ENCODE measurements around the gene LPO.

Gene LPO

GRCh38 chr17:58306131-58306951, 68.0 kb downstream of the LPO start:
- no peak for DNase-seq

- no peak for DNase-seq
These were observed 69.2 kb downstream of the LPO start for GRCh38 chr17:58307468-58308172.

- DNase-seq = no peak
These were observed 70.0 kb downstream of the LPO start for GRCh38 chr17:58308173-58308984.

- no peak for DNase-seq
These were observed 70.9 kb downstream of the LPO start for GRCh38 chr17:58308985-58309917.

- DNase-seq = no peak
These were observed 71.5 kb downstream of the LPO start for GRCh38 chr17:58309918-58310259.

GRCh38 chr17:58310511-58311428, 72.4 kb downstream of the LPO start:
- no peak for DNase-seq

GRCh38 chr17:58311429-58311894, 73.1 kb downstream of the LPO start:
- DNase-seq = no peak

GRCh38 chr17:58312021-58312630, 73.7 kb downstream of the LPO start:
- DNase-seq = no peak

- no peak for DNase-seq
These were observed 74.4 kb downstream of the LPO start for GRCh38 chr17:58312829-58313228.

GRCh38 chr17:58313815-58314705, 75.7 kb downstream of the LPO start:
- no peak for DNase-seq

- no peak for DNase-seq
These were observed 76.3 kb downstream of the LPO start for GRCh38 chr17:58314706-58315015.

GRCh38 chr17:58315281-58315711, 76.9 kb downstream of the LPO start:
- DNase-seq = no peak

GRCh38 chr17:58315750-58316149, 77.4 kb downstream of the LPO start:
- DNase-seq = no peak

- peak; percentile 2 for DNase-seq
These were observed 78.0 kb downstream of the LPO start for GRCh38 chr17:58316260-58316960.

- DNase-seq = peak; percentile 83
These were observed 79.2 kb downstream of the LPO start for GRCh38 chr17:58317421-58318064.

GRCh38 chr17:58318065-58318481, 79.7 kb downstream of the LPO start:
- DNase-seq = peak; percentile 3
